GM12874 (cell line): ENCODE measurements around the gene SFMBT2.

Experiments used
- CTCF ChIP-seq: IDR thresholded peaks from 2 replicates; pipeline ENCODE4 v1.5.1; 2011; ENCODE audit warnings: low read depth, mild to moderate bottlenecking, control low read depth, low read length, moderate library complexity; ENCODE audit not compliant: insufficient read depth

Gene SFMBT2

DNA sequence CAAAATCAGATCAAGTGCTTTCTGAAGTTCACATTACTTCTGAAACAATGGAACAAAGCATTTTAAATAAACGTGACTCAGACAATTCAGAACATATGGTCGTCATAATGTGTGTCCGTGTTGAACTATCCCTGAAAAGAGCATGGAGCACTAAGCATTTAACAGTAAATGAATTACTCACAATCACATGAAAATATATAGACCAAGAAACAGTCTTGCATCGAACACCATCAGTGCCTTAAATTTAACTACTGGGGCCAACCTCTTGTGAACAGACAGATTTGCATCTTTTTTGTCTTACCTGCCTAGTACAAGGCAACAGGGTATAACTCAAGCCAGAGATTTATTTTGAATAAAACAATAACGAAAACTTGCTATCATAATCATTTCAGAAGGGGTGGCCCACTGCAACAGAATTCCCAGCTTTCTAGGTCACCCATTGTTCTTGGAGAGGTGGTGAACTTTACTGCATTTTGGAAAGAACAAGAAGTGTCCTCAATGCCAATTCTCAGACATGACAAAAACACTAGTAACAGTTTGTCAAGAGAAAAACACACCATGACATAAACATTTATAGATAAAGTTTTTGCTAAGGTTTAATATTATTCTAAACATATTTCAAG, 293.5 kb downstream of the SFMBT2 start:
- TF ChIP-seq CTCF: no peak

- no peak for TF ChIP-seq CTCF
These were observed 299.3 kb downstream of the SFMBT2 start for GRCh38 chr10:7111561-7111960.

DNA sequence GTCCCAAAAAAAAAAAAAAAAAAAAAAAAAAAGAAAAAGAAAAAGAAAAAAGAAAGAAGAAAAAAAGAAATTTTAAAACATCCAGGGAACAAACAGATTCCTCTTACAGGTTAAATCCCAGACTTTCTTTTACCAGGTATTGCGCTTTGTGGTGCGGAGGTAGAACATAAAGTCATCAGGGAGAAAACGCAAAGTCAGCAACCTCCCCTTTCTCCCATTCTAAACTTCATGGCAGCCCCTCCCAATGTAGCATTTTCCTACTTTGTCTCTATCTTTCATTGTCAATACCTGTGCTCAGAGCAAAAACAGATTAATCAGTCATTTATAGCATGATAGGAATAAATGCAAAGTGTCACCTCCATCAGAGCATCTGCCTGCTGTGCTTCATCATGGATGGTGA, 299.7 kb downstream of the SFMBT2 start:
- TF ChIP-seq CTCF: no peak
